Urinary bladder (tissue), 2 donors: ENCODE measurements around the gene BARX1. TPM values are rescaled to one million over a fixed set of nuclear protein-coding genes. Genes with fewer than 3 reads are reported as not detected.

Source experiments
- polyA plus RNA-seq: library from polyadenylated mRNA; stranded (reverse); fragments of 200-250 nt; gene quantifications from one replicate; pipeline ENCODE4 v1.2.3, GENCODE V29; 2013
- total RNA-seq: library from RNA; depleted of rRNA; stranded (reverse); fragments of >200 nt; gene quantifications from one replicate; pipeline ENCODE4 v1.2.3, GENCODE V29; 2014
- donor health status: healthy.

Gene BARX1
- total and polyA plus RNA-seq, 2 donors, result not detected

Other genes with a start within 250 kb of the BARX1 start
- gene PTPDC1, start 129.1 kb upstream of the BARX1 start, total RNA-seq, result 25.1 TPM
- 3.5 TPM for gene PTPDC1, start 129.1 kb upstream of the BARX1 start, polyA plus RNA-seq